ENCODE measurements around the gene CCDC34.

CCDC34 gene

GRCh38 chr11:27363576-27364117 is 632 bp upstream of the CCDC34 start:
- TF ChIP-seq, protein P1, sequence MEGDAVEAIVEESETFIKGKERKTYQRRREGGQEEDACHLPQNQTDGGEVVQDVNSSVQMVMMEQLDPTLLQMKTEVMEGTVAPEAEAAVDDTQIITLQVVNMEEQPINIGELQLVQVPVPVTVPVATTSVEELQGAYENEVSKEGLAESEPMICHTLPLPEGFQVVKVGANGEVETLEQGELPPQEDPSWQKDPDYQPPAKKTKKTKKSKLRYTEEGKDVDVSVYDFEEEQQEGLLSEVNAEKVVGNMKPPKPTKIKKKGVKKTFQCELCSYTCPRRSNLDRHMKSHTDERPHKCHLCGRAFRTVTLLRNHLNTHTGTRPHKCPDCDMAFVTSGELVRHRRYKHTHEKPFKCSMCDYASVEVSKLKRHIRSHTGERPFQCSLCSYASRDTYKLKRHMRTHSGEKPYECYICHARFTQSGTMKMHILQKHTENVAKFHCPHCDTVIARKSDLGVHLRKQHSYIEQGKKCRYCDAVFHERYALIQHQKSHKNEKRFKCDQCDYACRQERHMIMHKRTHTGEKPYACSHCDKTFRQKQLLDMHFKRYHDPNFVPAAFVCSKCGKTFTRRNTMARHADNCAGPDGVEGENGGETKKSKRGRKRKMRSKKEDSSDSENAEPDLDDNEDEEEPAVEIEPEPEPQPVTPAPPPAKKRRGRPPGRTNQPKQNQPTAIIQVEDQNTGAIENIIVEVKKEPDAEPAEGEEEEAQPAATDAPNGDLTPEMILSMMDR (IDR thresholded peaks at IDR 0.05; ENCODE audit: low read depth, low read length), result no peak
- DNase-seq (ENCODE audit: extremely low read depth, low read depth), result no peak

DNA sequence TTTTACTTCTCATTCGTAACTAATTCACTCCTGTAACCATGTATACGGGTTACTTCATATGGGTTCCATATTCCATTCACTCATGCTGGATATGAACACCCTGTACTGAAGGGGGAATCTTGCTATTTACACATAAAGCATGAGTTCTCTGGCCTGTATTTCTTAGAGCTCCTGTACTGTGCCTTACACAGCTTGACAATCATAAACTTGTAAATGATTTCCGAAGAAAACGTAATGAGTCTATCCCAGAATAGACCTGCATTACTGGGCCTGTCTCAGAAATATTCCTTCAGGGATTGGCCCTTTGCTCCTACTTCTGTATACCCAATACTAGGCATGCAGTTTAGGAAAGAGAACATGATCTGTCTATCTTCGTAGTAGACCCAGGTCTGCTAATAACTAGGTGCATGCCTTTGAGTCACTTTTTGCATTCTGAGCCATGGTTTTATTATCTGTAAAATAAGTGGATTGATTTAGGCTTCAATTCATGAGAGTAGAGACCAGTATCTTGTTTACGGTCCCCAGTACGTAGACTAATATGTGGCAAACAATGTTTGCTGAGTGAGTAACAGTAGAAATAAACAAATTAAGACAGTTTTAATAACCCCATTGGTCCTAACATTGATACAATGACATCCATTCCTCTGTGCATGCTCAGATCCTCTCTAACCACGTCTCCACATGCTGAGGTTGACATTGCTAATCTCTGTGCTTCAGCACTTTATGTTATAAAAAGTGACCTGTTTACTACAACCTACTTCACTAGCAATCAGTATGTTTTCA is 1.2 kb downstream of the CCDC34 start:
- TF ChIP-seq, protein P1 (IDR thresholded peaks at IDR 0.05; ENCODE audit: low read depth, low read length), result no peak
- DNase-seq (ENCODE audit: extremely low read depth, low read depth), result no peak

DNA sequence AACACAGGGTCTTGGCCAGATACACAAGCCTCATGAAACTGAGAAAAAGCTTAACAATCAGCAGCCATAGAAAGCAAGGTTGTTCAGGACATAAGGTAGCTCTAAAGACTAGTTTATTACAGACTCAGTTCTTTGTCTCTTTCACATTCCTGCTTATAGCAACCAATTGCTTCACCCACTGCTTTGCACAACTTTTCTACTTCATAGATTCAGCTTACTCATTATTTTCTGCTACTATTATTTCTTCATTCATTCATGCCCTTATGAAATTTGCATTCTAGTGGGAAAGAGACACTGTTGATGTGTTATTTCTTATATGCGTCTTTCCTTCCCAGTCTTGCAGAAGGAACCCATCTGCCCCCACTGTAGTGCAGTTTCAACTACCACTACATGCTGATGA is 4.7 kb downstream of the CCDC34 start:
- DNase-seq (ENCODE audit: extremely low read depth, low read depth), result no peak
- TF ChIP-seq, protein P1 (IDR thresholded peaks at IDR 0.05; ENCODE audit: low read depth, low read length), result no peak

DNA sequence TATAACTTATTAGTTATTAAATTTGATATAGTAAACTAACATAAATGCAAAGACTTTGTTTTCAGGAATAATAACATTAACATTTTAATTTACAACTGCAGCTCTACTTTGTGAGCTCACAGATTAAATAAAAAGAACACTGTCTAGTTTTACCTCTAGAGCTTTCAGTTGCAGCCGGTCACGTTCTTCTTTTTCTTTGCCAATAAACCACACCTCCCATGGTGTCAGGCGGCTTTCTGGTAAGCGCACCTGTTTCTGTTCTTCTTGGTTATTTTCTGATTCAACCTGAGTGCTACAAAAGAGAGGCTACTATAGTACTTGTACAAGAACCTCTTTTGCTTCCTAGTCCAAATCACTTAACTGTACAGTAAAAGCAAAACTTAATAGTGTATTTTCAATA is 5.8 kb downstream of the CCDC34 start:
- TF ChIP-seq, protein P1 (IDR thresholded peaks at IDR 0.05; ENCODE audit: low read depth, low read length), result no peak
- DNase-seq (ENCODE audit: extremely low read depth, low read depth), result no peak

DNA sequence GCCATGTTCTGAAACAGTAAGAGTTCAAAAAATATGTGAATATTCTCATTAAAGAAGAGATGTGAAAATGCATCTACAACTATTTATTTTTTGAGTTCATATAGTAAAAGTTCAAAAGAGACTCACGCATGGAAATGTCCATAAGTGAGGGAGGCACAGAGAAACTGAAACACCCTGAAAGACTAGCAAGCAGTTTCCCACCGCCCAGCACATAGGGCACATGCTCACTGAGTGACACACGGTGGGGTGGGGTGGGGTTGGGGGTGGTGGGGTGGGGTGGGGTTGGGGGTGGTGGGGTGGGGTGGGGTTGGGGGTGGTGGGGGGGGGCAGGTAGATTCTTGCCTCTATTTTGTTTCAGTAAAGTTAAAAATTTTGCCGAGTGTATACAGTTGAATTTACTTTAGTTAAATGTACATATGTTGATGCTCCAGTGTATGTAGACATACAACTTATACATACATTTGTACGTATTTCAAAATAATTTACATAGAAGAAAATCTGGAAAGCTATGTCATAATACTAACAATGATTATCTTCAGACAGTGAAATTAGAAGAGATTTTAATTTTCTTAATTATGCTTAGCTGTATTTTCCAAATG is 6.3 kb downstream of the CCDC34 start:
- TF ChIP-seq, protein P1 (IDR thresholded peaks at IDR 0.05; ENCODE audit: low read depth, low read length), result no peak
- DNase-seq (ENCODE audit: extremely low read depth, low read depth), result no peak

- no peak for DNase-seq (ENCODE audit: extremely low read depth, low read depth)
- TF ChIP-seq, protein P1 (IDR thresholded peaks at IDR 0.05; ENCODE audit: low read depth, low read length), result no peak
Observed at GRCh38 chr11:27355575-27356104, 7.4 kb downstream of the CCDC34 start.

Data from AG09319 (cell line).